ENCODE results near the gene NR2C2AP. TPM values are rescaled to one million over a fixed set of nuclear protein-coding genes. Genes with fewer than 3 reads are reported as not detected.

Gene NR2C2AP
- total RNA-seq, 1 donor from 2014 or later: 20.0 TPM

DNA sequence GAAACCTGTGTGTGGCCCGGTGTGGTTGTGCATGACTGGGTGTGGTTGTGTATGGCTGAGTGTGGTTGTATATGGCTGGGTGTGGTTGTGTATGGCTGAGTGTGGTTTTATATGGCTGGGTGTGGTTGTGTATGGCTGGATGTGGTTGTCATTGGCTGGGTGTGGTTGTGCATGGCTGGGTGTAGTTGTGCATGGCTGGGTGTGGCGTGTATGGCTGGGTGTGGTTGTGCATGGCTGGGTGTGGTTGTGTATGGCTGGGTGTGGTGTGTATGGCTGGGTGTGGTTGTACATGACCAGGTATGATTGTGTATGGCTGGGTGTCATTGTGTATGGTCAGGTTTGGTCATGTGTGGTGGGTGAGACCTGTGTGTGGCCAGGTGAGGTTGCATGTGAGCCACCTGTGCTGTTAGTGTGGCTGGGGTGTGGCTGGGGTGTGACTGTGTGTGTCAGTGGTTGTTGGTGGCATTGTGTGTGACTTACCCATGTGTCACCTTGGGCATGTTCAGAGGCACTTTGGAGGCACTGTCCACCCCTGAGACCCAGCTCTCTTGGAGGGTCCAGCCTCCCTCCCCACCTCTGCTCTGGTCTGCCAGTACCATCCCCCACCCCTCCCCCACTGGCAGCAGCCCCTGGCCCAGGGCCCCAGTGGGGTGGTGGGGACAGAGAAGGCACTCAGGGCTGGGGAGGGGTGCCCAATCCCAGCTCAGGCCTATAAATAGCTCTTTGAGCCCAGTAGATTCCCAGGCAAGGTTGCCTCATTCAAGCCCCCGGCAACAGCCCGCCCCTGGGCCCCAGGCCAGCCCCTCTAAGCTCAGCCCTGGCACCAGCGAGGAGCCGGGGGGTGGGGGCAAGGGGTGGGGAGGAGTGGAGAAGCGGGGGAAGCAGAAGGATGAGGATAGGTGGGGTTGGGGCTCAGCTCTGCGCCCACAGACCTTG lies 4.7 kb upstream of the NR2C2AP start:
- no peak overlapping the region for H3K4me3 ChIP-seq (ENCODE audit: low read depth, low read length)
- TF ChIP-seq CTCF (IDR thresholded peaks at IDR 0.05; ENCODE audit: insufficient read depth, low read length, poor library complexity, severe bottlenecking): no peak

DNA sequence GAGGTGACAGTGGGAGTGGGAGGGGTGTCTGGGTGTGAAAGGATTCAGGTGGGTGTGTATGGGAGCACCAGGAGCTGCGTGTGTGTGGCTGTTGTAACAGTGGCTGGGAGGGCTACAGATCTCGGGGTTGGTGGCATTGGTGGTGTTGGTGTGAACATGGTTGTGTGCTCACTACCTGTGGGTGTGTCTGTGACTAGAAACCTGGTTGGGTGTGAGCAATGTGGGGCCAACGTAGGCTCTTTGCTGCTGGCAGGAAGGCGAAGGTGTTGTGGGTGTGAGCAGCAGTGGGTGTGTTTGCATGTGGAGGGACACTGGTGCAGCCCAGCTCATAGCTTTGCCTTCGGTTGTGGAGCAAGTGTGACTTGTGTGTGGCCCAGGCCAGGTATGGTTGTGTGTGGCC lies 3.7 kb upstream of the NR2C2AP start:
- Histone ChIP-seq H3K36me3 (ENCODE audit: control insufficient read depth, insufficient read depth, low read length) (no peaks in the 10 kb centered on the region), H3K27me3 (ENCODE audit: control insufficient read depth, insufficient read depth, low read length) (peaks cover 11% of the 10 kb centered on the region), H3K4me3 (ENCODE audit: low read depth, low read length) (no peak overlapping the region)
- TF ChIP-seq CTCF (IDR thresholded peaks at IDR 0.05; ENCODE audit: insufficient read depth, low read length, poor library complexity, severe bottlenecking): no peak
- DNase-seq (ENCODE audit: low read depth): no peak

More for the DNA sequence above, 4.7 kb upstream of the NR2C2AP start:
- H3K27me3 ChIP-seq (ENCODE audit: control insufficient read depth, insufficient read depth, low read length): peaks cover 21% of the 10 kb centered on the region
- no peak for DNase-seq (ENCODE audit: low read depth)
- no peaks in the 10 kb centered on the region for H3K36me3 ChIP-seq (ENCODE audit: control insufficient read depth, insufficient read depth, low read length)

GRCh38 chr19:19205416-19206410 lies 2.5 kb upstream of the NR2C2AP start:
- no peak for DNase-seq (ENCODE audit: low read depth)
- Histone ChIP-seq H3K27me3 (ENCODE audit: control insufficient read depth, insufficient read depth, low read length) (peaks cover 4% of the 10 kb centered on the region), H3K36me3 (ENCODE audit: control insufficient read depth, insufficient read depth, low read length) (no peaks in the 10 kb centered on the region), H3K4me3 (ENCODE audit: low read depth, low read length) (no peak overlapping the region)
- TF ChIP-seq CTCF (IDR thresholded peaks at IDR 0.05; ENCODE audit: insufficient read depth, low read length, poor library complexity, severe bottlenecking): no peak

DNA sequence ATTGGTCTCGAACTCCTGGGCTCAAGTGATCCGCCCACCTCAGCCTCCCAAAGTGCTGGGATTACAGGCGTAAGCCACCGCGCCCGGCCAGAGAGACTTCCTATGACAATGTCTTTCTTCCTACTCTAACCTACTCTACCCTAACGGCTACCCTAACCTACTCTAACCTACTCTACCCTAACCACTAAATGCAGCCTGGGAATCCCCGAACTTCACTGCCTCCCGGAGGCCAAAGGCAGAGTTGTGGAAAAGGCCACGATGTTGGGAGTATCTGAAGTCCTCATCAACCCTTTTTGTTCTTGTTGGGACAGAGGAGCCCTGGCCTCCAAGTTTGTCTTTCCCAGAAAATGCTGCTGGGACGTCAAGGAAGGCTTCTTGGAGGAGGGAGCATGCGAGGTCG lies 967 bp upstream of the NR2C2AP start:
- TF ChIP-seq CTCF (IDR thresholded peaks at IDR 0.05; ENCODE audit: insufficient read depth, low read length, poor library complexity, severe bottlenecking): no peak
- DNase-seq (ENCODE audit: low read depth): no peak
- Histone ChIP-seq H3K4me3 (ENCODE audit: low read depth, low read length) (no peak overlapping the region), H3K36me3 (ENCODE audit: control insufficient read depth, insufficient read depth, low read length) (no peaks in the 10 kb centered on the region), H3K27me3 (ENCODE audit: control insufficient read depth, insufficient read depth, low read length) (peaks cover 2% of the 10 kb centered on the region)

- DNase-seq (ENCODE audit: low read depth): no peak
- no peak for TF ChIP-seq CTCF (IDR thresholded peaks at IDR 0.05; ENCODE audit: insufficient read depth, low read length, poor library complexity, severe bottlenecking)
- H3K27me3 ChIP-seq (ENCODE audit: control insufficient read depth, insufficient read depth, low read length): peaks cover 2% of the 10 kb centered on the region
- peak overlapping the region; percentile 56 for H3K4me3 ChIP-seq (ENCODE audit: low read depth, low read length)
- no peaks in the 10 kb centered on the region for H3K36me3 ChIP-seq (ENCODE audit: control insufficient read depth, insufficient read depth, low read length)
Observed at GRCh38 chr19:19202707-19203011, 555 bp downstream of the NR2C2AP start.

Measured in kidney epithelial cell (primary cell).